OCI-LY7 (cell line): ENCODE data around the gene SBF2.

ENCODE experiments used
- EZH2phosphoT487 ChIP-seq: fragments of 200-600 bp; sonication (generic); IDR thresholded peaks from 2 replicates; pipeline ENCODE4 v1.6.1; 2018; ENCODE audit warnings: low read depth, borderline replicate concordance, mild to moderate bottlenecking, mixed run types, antibody characterized with exemption, low read length, moderate library complexity, mixed read lengths
- TF ChIP-seq, protein P1 (sequence below): fragments of 200-600 bp; sonication (generic); conservative IDR thresholded peaks from 2 replicates; pipeline ENCODE4 v1.5.1; 2014; ENCODE audit warnings: mild to moderate bottlenecking, antibody characterized with exemption, low read length, moderate library complexity, mixed read lengths

DNA sequence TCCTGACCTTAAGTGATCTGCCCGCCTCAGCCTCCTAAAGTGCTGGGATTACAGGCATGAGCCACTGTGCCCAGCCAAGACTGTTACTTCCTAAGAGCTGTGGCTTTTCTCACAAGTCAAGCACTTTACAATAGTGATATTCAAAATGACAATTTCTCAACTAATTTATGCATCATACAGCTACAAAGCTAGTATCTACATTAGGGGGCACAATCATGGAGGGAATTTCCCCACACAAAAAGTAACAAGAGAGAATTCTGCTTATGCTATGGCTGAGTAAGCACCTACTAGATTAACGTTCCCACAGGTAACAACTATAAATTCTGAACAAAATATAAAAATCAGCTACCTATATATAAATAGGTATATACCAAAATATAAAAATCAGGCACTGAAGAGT is 72.7 kb downstream of the SBF2 start:
- no peak for TF ChIP-seq EZH2phosphoT487
- TF ChIP-seq, protein P1, sequence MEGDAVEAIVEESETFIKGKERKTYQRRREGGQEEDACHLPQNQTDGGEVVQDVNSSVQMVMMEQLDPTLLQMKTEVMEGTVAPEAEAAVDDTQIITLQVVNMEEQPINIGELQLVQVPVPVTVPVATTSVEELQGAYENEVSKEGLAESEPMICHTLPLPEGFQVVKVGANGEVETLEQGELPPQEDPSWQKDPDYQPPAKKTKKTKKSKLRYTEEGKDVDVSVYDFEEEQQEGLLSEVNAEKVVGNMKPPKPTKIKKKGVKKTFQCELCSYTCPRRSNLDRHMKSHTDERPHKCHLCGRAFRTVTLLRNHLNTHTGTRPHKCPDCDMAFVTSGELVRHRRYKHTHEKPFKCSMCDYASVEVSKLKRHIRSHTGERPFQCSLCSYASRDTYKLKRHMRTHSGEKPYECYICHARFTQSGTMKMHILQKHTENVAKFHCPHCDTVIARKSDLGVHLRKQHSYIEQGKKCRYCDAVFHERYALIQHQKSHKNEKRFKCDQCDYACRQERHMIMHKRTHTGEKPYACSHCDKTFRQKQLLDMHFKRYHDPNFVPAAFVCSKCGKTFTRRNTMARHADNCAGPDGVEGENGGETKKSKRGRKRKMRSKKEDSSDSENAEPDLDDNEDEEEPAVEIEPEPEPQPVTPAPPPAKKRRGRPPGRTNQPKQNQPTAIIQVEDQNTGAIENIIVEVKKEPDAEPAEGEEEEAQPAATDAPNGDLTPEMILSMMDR = no peak
